Rectal smooth muscle tissue (tissue), 1 donor: ENCODE data around the gene VPS45.

Experiments used
- H3K27ac ChIP-seq: one replicate; pipeline ENCODE4 v1.7.0; 2013; ENCODE audit warnings: low read depth, low read length, inconsistent platforms
- H3K27me3 ChIP-seq: one replicate; pipeline ENCODE4 v1.7.0; 2013; ENCODE audit warnings: low read length; ENCODE audit not compliant: control insufficient read depth, insufficient read depth
- H3K36me3 ChIP-seq: one replicate; pipeline ENCODE4 v1.7.0; 2013; ENCODE audit warnings: low read length; ENCODE audit not compliant: control insufficient read depth, insufficient read depth
- H3K4me1 ChIP-seq: one replicate; pipeline ENCODE4 v1.7.0; 2013; ENCODE audit warnings: low read length; ENCODE audit not compliant: control insufficient read depth, insufficient read depth
- H3K4me3 ChIP-seq: one replicate; pipeline ENCODE4 v1.7.0; 2013; ENCODE audit warnings: low read length
- H3K9ac ChIP-seq: one replicate; pipeline ENCODE4 v1.7.0; 2013; ENCODE audit warnings: low read length

The VPS45 gene

DNA sequence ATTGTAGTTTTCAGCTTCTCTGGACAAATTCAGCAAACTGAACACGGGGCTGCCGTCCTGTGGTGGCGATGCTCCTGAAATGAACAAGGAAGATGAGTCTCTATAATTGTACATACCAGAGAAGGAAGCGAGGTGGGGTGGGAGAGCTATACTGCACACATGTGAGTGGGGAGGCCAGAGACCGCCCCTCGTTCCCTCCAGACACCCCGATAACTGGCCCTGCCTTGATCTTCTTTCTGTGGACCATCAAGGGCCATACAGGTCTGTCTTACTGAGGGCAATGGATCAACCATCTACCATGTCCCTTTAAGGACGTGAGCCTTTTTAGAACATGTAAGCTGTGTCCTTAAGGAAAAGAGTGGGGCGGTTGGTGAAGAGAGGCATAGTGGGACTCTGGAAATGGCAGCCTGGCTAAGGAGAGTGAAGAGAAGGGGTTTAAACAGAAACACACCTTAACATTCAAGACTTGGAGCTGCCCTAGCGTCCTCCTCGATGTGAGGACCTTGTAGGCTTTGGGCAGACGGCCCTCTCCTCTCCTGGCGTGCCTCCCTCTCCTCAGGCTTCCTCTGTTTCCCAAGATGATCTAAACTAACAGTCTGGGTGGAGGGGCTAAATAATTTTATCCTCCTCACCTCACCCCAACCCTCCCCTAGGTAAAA, 88.0 kb downstream of the VPS45 start:
- Histone ChIP-seq H3K27ac (peak overlapping the region; percentile 96), H3K9ac (no peak overlapping the region), H3K4me1 (peaks cover 58% of the 10 kb centered on the region), H3K4me3 (no peak overlapping the region), H3K36me3 (peaks cover 31% of the 10 kb centered on the region), H3K27me3 (peaks cover 5% of the 10 kb centered on the region)

DNA sequence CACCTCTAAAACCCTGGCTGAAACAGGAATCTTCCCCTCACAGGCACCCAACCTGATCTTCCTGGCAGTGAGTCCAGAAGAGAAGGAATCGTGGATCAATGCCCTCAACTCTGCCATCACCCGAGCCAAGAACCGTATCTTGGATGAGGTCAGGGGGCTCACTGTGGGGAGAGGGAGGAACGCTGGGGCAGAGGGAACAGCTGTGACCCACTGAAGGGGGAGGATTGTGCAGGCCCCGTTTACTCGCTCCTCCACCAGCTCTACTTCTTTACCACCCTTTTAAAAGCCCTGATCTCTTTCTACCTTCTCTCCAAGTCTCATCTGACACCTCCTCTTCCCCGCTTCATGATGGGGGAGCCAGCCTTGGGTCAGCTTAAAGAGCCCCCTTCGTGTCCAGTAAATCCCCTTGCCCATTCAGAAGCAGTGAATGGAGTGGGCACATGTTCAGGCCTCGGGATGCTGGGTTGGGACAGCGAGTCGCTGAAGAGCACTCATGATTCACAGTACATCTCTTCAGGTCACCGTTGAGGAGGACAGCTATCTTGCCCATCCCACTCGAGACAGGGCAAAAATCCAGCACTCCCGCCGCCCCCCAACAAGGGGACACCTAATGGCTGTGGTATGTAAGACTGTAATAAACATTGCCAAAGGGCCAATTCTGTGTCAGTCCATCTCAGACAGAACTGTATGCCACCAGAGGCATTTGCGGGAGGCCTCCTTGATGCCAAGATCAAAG, 89.5 kb downstream of the VPS45 start:
- H3K27me3 ChIP-seq = no peaks in the 10 kb centered on the region
- H3K4me1 ChIP-seq = peaks cover 73% of the 10 kb centered on the region
- H3K4me3 ChIP-seq = no peak overlapping the region
- H3K9ac ChIP-seq = no peak overlapping the region
- peaks cover 29% of the 10 kb centered on the region for H3K36me3 ChIP-seq
- peak overlapping the region; percentile 96 for H3K27ac ChIP-seq

DNA sequence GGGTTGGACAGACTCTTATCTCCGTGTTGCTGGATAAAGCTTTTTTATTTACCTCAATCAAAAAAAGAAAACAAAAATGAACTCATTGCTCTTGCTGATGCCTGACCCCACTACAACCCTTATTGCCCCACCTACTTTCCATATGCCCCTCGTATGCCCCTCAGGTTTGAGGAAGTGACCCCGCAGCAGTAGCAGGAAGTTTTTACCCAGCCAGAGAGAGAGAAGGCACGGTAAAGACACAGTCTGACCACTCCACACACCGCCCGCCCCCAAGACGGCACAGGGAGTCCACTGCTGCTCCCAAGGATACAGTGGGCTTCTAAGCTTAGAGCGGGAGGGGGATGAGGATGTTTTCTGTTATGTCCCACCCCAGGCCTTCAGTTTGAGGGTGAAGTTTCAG, 92.0 kb downstream of the VPS45 start:
- Histone ChIP-seq H3K36me3 (peaks cover 25% of the 10 kb centered on the region), H3K4me1 (peaks cover 75% of the 10 kb centered on the region), H3K27ac (peak overlapping the region; percentile 96), H3K27me3 (no peaks in the 10 kb centered on the region), H3K9ac (no peak overlapping the region), H3K4me3 (peak overlapping the region; percentile 8)

DNA sequence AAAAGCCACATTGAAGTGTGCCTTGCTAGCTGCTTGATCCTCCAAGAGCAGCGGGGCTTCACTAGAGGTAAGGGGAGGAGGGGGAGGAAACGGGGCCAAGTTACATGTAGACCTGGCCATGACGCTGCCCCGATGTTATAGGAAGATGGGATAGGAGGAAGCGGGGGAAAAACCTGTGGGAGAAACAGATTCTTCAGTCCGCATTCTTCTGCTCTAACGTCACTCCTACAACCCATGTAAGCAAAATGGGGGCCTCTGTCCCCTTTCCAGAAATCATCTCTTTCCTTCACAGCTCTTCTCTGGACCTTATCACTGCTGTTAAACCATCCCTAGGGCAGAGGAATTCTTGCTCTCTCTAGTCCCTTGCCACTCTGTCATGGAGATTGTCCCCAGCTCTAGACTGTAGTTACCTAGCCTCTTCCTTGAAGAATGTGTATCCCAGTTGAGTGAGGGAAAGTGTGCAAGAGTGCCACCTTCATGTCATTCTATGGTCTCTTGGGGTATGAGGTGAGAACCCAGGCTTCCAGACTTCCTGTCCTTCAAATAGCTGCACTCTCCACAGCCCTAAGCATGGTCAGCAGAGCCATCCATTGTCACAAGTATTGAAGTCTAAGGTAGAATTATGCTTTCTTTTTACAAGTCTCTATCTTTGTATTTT, 93.5 kb downstream of the VPS45 start:
- H3K27ac ChIP-seq = peak overlapping the region; percentile 96
- no peaks in the 10 kb centered on the region for H3K27me3 ChIP-seq
- H3K4me1 ChIP-seq = peaks cover 67% of the 10 kb centered on the region
- H3K36me3 ChIP-seq = peaks cover 15% of the 10 kb centered on the region
- no peak overlapping the region for H3K9ac ChIP-seq
- peak overlapping the region; percentile 38 for H3K4me3 ChIP-seq

GRCh38 chr1:150161747-150162581, 94.4 kb downstream of the VPS45 start:
- Histone ChIP-seq H3K4me1 (peaks cover 59% of the 10 kb centered on the region), H3K36me3 (peaks cover 9% of the 10 kb centered on the region), H3K4me3 (peak overlapping the region; percentile 11), H3K9ac (no peak overlapping the region), H3K27me3 (no peaks in the 10 kb centered on the region), H3K27ac (peak overlapping the region; percentile 96)

- peak overlapping the region; percentile 96 for H3K27ac ChIP-seq
- no peaks in the 10 kb centered on the region for H3K27me3 ChIP-seq
- H3K36me3 ChIP-seq = peaks cover 7% of the 10 kb centered on the region
- H3K9ac ChIP-seq = peak overlapping the region; percentile 12
- peak overlapping the region; percentile 11 for H3K4me3 ChIP-seq
- H3K4me1 ChIP-seq = peaks cover 55% of the 10 kb centered on the region
These were observed 94.9 kb downstream of the VPS45 start for GRCh38 chr1:150162582-150162861.

GRCh38 chr1:150162862-150163706, 95.5 kb downstream of the VPS45 start:
- no peaks in the 10 kb centered on the region for H3K27me3 ChIP-seq
- H3K4me1 ChIP-seq = peaks cover 54% of the 10 kb centered on the region
- peak overlapping the region; percentile 96 for H3K27ac ChIP-seq
- peak overlapping the region; percentile 12 for H3K9ac ChIP-seq
- H3K4me3 ChIP-seq = peak overlapping the region; percentile 11
- H3K36me3 ChIP-seq = peaks cover 6% of the 10 kb centered on the region

GRCh38 chr1:150164224-150164623, 96.6 kb downstream of the VPS45 start:
- Histone ChIP-seq H3K27ac (peak overlapping the region; percentile 96), H3K4me1 (peaks cover 45% of the 10 kb centered on the region)

DNA sequence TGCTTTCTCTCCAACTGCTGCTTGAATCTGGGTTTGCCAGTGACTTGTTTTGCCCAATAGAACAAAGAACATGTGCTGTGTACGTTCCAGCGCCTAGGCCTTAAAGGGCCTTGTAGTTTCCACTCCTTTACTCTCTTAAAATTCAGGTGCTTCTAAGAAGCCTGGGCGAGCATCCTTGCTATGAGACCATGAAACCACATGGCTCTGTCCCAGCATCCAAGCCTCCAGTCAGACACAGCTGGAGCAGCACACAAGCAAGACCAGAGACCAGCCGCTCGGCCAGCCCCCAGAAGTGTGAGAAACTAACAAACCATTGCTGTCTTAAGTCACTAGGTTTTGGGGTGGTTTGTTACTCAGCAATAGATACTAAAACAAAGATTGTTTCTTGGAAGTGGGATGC, 97.2 kb downstream of the VPS45 start:
- Histone ChIP-seq H3K4me3 (no peak overlapping the region), H3K4me1 (peaks cover 40% of the 10 kb centered on the region), H3K9ac (no peak overlapping the region), H3K36me3 (peaks cover 1% of the 10 kb centered on the region), H3K27me3 (no peaks in the 10 kb centered on the region), H3K27ac (peak overlapping the region; percentile 96)

More at GRCh38 chr1:150164224-150164623, 96.6 kb downstream of the VPS45 start:
- Histone ChIP-seq H3K27me3 (no peaks in the 10 kb centered on the region), H3K36me3 (peaks cover 4% of the 10 kb centered on the region), H3K9ac (no peak overlapping the region), H3K4me3 (no peak overlapping the region)

DNA sequence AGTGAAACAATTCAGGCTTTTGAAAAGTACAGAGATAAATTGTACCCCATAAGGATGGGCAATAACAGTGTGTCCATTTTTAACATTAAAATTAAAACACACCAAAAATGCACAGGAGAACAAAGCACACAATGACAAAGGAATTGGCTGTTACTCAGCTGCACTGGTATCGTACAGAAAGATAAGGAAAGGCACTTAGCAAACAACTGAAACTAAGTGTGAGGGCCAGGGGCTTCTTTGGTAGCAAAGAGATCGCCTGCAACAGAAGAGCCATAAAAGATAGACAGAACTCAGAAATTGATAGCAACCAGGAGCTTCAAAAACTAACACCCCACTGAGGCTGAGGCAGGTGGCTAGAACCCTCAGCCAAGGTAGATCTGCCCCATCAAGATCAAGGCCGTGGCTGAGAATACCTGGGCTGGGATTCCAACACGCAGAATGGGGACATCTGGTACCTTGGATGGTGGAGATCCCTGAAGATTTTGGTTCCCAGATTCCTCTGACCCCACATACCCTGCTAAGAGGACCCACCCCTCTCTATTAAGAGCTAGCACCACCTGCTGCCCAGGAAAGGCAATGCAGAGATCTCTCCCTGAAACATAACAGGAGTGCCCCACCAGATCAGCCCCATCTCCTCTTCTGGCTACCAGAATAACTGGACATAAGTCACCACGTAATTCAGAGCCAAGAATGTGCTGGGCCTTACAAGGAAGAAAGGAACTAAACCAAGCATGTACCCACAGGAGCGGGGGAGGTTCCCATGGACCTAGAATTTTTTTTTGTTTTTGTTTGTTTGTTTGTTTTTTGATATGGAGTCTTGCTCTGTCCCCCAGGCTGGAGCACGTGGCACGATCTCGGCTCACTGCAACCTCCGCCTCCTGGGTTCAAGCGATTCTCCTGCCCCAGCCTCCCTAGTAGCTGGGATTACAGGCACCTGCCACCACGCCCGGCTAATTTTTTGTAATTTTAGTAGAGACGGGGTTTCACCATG, 98.3 kb downstream of the VPS45 start:
- no peak overlapping the region for H3K4me3 ChIP-seq
- H3K9ac ChIP-seq = no peak overlapping the region
- H3K36me3 ChIP-seq = no peaks in the 10 kb centered on the region
- peaks cover 34% of the 10 kb centered on the region for H3K4me1 ChIP-seq
- no peak overlapping the region for H3K27ac ChIP-seq
- H3K27me3 ChIP-seq = no peaks in the 10 kb centered on the region
